Right forelimb (tissue), 1 donor: ENCODE data around the gene MBTPS2.
"Not testable (repeated sequence)": the region's sequence is repeated elsewhere in the genome, so short reads cannot be mapped to it uniquely, and the experiment has no call there.

Experiments
- DNase-seq: peaks from one replicate; pipeline ENCODE4 v3.0.0-alpha.2; 2018

The MBTPS2 gene

DNA sequence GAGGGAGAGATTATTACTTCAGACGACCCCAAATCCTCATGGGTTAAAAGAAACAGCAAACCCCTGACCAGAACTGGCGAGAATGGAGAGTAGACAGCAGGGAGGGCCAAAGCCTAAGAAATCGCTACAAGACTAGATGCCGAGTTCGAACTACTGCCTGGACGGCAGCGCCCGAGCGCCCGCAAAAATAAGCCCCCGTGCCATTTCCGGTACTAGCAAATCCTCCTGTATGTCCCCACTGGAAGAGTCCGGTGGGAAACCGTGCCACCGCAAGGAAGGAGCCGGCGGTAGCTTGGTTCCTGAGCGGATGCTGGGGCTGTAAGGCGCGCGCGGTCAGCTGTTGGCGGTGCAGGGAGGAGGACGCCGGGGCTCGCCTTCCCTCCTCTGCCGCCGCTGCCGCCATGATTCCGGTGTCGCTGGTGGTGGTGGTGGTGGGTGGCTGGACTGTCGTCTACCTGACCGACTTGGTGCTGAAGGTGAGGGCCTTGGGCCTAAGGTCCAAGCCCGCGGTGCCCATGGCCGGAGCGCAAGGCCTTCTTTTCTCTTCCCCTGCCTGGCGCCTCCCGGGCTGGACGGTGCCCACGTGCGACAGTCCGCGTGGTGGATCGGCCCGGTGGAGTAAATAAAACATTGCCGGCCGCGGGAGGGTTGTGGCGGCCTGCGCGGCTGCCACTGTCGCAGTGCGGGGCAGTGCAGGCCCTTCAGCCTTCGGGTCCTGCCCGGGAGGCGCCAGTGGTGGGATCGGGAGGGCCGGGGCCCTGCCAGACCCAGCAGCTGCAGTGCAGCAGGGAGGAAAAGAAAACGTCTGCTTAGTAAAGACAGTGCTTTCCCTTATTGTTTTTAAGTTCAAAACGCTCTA is at the start of gene MBTPS2:
MBTPS2 (plus strand) TSS at position 284 of the 859 bp plus-strand sequence; CDS start at position 402, 118 bp downstream.
- DNase-seq, result peak; percentile 91

- peak; percentile 47 for DNase-seq
These were observed 40.7 kb upstream of the MBTPS2 start for GRCh38 chrX:21798677-21799219.

DNA sequence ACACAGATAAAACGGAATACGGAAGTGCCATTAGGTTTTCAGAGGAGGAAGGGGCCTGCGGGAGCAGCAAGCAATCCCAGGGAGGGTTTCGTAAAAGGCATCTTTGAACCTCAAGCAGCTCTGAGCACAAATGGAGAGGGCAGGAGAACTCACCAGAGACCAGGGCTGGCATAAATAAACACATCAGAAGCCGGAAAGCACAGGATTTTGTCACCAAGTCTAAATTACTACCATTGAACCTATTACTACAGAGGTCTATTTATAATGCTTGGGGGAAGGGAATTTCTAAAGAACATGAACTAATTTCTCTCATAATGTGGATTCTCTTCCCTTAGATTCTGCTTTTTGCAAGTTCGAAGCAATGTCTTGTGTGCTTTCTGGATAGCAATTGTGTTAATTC is 39.6 kb upstream of the MBTPS2 start:
- DNase-seq, result no peak

DNA sequence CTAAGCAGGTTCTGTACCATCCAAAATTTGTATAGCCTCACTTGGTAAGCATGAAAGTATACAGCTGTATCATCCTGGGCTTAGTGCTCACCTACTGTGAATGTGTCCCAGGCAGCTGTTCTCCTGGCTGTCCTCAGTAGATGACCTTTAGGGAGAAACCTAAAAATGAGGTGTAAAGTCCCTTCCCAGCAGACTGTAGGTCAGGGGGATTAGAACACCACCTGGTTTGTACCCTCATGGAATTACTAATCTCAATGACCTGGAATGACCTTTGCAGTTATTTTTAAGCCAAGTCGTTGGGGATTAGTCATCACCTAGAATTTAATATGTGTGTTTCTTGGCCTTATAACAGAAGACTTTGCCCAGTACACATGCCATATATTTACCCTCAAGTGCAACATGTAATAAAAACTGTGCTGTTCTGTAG is 39.1 kb upstream of the MBTPS2 start:
- DNase-seq, result no peak

- DNase-seq, result no peak
These were observed 37.3 kb upstream of the MBTPS2 start for GRCh38 chrX:21802054-21802670.

- no peak for DNase-seq
These were observed 36.6 kb upstream of the MBTPS2 start for GRCh38 chrX:21802839-21803238.

- no peak for DNase-seq
These were observed 32.7 kb upstream of the MBTPS2 start for GRCh38 chrX:21806691-21807090.

DNA sequence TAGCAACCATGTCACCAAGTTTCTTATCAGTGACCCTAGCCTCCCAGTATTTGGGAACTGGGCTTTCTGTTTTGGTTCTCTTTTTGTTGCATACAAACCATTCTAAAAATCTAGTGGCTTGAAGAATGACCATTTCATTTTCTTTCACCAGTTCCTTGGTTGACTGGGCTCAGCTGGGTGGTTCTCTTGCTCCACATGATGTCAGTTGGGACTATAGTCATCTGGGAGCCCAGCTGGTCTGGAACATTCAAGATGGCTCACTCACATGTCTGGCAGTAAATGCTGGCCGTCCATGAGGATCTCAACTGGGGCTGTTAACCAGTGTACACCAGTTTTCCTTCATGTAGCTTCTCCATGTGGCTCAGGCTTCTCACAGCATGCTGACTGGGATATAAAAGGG is 27.6 kb upstream of the MBTPS2 start:
- no peak for DNase-seq

DNA sequence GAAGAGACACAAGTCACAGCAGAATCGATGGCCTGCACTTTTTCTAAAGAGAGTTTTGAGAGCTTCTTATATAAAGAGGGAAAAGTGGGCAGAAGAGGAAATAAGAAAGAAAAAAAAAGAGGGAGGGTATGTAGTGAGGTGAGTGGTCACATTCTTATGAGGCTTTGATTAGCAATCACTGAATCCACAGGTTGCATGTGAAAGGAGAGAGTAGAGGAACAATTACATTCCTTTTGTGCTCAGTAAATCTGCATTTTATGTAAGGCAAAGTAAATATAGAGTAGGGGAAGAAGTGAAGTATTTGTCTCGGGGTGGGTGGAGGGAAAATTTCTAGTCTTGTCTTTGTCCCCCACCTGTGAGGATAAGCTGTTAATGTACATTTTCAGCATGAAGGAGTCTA is 26.8 kb upstream of the MBTPS2 start:
- DNase-seq, result no peak

GRCh38 chrX:21813612-21814368 is 25.6 kb upstream of the MBTPS2 start:
- DNase-seq, result no peak

- DNase-seq, result no peak
These were observed 23.3 kb upstream of the MBTPS2 start for GRCh38 chrX:21816136-21816535.

DNA sequence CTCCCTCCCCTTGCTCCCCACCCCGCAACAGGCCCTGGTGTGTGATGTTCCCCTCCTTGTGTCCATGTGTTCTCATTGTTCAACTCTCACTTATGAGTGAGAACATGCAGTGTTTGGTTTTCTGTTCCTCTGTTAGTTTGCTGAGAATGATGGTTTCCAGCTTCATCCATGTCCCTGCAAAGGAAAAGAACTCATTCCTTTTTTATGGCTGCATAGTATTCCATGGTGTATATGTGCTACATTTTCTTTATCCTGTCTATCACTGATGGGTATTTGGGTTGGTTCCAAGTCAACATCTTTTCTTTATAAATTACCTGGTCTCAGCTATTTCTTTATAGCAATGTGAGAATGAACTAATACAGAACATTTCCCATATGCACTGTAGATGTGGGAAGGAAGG is 19.2 kb upstream of the MBTPS2 start:
- DNase-seq, result not testable (repeated sequence)

GRCh38 chrX:21821875-21822274 is 17.5 kb upstream of the MBTPS2 start:
- DNase-seq, result no peak

GRCh38 chrX:21831496-21831895 is 7.9 kb upstream of the MBTPS2 start:
- DNase-seq, result no peak

DNA sequence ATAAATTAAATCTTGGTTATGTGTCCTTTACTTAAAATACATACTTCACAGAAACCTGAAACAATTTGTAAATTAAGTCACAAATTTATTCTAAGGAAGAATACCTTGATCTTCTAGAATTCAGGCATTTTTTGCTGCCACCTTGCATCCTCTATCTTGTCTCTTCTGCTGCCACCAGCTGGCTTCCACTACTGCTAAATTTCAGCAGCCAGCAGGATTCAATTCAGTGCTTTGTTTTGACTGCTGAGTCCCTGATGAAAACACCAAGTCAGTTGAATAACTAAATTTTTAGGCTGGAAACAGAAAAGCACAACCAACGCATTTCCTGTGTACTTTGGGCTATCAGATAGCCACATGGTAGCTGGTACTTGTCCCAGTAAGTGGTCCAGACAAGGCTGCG is 2.4 kb upstream of the MBTPS2 start:
- DNase-seq, result no peak

DNA sequence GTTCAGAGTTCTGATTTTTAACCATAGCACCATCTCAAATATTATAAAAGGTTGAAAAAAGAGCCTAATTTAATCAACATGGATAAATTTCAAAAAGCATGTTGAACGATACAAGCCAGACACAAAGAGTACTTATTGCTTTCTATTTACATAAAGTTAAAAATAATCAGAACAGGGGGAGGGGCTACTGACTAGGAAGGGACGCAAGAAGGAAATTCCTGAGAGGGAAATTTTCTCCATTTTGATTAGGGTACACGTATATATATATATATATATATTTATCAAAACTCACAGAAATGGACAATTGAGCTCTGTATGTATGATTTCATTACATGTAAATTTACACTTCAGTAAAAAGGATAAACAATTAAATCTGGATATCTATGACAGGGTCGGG is 482 bp upstream of the MBTPS2 start:
- no peak for DNase-seq

DNA sequence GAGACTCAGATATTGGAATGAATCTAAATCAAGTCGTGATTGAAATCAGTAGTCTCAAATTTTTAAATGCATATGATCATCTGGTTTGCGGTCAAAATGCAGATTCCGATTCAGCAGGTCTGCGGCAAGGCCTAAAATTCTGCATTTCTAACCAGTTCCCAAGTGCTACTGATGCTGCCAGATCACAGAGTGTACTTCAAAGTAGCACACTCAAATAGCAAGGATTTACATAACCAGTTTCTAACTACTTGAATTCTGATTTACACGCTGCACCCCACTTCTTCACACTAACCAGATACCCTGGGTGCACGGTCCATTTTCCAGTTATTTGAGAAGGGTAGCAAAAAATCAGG is 752 bp downstream of the MBTPS2 start:
- DNase-seq, result no peak

GRCh38 chrX:21843179-21843578 is 3.8 kb downstream of the MBTPS2 start:
- no peak for DNase-seq

GRCh38 chrX:21845096-21845495 is 5.7 kb downstream of the MBTPS2 start:
- DNase-seq, result no peak

DNA sequence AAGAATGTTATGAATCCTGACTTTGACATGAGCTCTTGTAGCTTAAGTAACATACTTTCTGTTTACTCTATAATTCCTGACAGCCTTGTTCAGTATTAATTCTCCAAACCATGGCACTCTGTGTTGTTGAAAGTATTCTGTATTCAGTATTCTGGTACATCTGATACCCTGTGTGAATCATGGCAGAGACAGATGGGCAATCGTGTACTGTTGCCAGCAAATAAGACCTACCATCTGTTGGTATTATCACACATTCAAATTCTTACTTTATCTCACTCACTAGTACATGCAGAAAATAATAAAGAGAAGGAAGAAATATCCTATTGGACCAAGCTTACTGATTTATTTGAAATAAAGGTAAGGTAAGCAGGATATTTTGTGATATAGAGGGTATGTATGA is 7.9 kb downstream of the MBTPS2 start:
- no peak for DNase-seq

DNA sequence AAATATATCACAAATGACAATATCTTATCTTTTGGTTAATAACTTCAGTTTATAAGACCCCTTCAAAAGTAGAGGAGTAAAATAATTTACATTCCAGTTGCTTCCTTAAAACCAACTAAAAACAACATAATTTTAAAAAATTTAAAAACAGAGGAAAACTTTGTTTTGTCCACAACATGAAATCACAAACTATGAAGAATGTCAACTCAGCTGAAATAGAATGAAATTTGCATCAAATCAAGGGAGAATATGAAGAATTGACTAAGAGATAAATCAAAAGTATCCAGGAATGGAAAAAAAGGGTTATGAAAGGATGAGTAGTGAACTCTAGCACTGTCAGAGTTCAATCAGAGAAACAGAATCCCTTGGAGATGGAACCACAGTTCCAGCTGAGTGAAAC is 14.2 kb downstream of the MBTPS2 start:
- DNase-seq, result no peak

DNA sequence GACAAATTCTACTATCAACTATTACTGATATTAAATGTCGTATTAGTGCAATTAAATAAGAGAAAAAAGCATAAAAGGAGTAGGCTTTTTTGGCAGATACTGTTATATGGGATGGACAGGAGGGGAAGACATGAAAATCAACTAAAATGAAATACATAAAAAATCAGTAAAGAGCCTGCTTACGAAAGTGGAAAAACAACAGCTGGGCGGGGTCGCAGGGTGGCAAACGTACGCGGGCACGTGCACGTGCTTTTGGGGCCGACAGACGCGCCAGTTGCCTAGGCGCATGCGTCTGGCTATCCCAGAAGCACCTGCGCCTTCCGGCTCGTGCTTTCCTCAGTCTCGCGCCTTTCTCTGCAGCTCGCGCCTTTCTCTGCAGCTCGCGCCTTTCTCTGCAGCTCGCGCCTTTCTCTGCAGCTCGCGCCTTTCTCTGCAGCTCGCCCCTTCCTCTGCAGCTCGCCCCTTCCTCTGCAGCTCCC is 16.6 kb downstream of the MBTPS2 start, which contains the start of gene YY2:
YY2 (plus strand) TSS at position 51 of the 479 bp plus-strand sequence. CDS start 498 bp downstream, outside the sequence.
- DNase-seq, result no peak

GRCh38 chrX:21856504-21856903 is 17.1 kb downstream of the MBTPS2 start:
- DNase-seq, result no peak
